Measurements from ENCODE around the gene PIK3CD.
"Not testable (repeated sequence)": the region's sequence is repeated elsewhere in the genome, so short reads cannot be mapped to it uniquely, and the experiment has no call there.

The PIK3CD gene

DNA sequence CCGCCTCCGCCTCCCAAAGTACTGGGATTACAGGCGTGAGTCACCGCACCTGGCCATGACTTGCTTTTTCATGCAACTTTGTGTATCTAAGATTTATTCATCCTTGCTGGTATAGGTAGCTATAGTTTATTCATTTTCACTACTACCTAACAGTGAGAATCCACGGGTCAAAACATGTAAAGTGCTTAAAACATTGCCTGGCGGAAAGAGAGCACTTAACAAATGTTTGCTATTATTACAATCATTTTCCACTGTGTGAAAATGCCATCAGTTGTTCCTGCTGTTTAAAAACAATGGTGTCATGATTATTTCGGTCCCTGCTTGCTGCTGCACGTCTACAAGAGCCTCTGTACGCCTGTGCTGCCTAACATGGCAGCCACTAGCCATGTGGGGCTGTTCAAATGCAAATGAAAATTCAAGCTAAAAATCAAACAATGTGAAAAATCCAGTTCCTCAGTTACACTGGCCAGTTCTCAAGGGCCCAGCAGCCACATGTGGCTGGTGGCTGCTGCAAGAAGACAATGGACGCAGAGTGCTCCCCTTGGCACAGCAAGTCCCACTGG lies 107.1 kb downstream of the PIK3CD start:
- no peak for DNase-seq (ENCODE audit: low read depth)
- TF ChIP-seq, protein P1, sequence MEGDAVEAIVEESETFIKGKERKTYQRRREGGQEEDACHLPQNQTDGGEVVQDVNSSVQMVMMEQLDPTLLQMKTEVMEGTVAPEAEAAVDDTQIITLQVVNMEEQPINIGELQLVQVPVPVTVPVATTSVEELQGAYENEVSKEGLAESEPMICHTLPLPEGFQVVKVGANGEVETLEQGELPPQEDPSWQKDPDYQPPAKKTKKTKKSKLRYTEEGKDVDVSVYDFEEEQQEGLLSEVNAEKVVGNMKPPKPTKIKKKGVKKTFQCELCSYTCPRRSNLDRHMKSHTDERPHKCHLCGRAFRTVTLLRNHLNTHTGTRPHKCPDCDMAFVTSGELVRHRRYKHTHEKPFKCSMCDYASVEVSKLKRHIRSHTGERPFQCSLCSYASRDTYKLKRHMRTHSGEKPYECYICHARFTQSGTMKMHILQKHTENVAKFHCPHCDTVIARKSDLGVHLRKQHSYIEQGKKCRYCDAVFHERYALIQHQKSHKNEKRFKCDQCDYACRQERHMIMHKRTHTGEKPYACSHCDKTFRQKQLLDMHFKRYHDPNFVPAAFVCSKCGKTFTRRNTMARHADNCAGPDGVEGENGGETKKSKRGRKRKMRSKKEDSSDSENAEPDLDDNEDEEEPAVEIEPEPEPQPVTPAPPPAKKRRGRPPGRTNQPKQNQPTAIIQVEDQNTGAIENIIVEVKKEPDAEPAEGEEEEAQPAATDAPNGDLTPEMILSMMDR (IDR thresholded peaks at IDR 0.05; ENCODE audit: control insufficient read depth, extremely low read depth, insufficient read depth), result no peak
- H3K4me3 ChIP-seq (ENCODE audit: low read depth, low read length), result no peak overlapping the region

DNA sequence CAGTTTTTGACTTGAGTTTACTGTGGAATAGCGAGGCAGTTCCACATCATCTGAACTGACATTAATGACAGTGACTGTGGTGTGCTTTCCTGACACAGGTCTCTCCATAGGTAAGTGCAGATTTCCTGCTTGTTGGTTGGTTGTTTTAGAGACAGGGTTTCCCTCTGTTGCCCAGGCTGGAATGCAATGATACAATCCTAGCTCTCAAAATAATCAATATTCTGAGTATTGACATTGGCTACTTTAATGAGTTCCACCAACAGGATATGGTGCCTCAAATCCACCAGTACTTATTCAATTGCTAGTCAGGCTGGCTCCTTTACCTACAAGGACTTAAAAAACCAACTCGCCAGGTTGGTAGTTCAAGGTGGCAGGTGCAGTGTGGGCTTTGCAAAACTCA lies 108.4 kb downstream of the PIK3CD start:
- DNase-seq (ENCODE audit: low read depth), result no peak
- TF ChIP-seq, protein P1 (IDR thresholded peaks at IDR 0.05; ENCODE audit: control insufficient read depth, extremely low read depth, insufficient read depth), result no peak
- no peak overlapping the region for H3K4me3 ChIP-seq (ENCODE audit: low read depth, low read length)

DNA sequence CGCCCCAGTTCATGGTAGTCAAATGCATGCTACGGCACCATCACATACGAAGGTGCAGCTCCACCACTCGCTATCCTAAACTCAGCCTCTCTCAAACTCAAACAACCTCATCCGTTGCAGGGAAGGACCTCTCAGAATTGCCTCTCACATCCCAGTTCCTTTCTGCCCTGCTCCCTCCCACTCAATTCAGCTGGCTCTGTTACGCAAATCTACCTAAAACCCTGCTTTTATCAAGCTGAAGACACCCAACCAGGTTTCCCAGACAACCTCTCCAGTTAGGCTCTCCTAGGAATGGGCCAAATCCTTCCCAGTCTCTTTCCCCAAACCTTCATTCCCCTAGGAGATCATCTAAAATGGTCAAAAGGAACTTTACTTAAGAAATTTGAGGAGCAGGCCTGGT lies 109.3 kb downstream of the PIK3CD start:
- H3K4me3 ChIP-seq (ENCODE audit: low read depth, low read length), result no peak overlapping the region
- no peak for DNase-seq (ENCODE audit: low read depth)
- TF ChIP-seq, protein P1 (IDR thresholded peaks at IDR 0.05; ENCODE audit: control insufficient read depth, extremely low read depth, insufficient read depth), result no peak

DNA sequence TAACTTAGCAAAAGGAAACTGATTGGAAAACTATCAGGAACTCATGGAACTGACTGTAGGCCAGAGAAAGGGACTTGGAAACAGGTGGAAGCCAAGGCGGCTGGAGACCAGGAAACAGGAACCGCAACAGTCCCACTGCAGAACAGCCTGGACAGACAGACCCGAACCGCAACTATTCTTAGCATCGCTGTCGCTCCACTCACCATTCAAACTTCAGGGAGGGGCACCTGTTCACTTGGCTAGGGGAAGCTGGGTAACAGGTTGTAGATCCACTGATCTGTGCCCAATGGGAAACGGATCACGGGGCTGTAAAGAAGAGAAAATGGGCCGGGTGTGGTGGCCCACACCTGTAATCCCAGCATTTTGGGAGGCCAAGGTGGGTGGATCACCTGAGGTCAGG lies 110.3 kb downstream of the PIK3CD start:
- no peak overlapping the region for H3K4me3 ChIP-seq (ENCODE audit: low read depth, low read length)
- no peak for DNase-seq (ENCODE audit: low read depth)
- TF ChIP-seq, protein P1 (IDR thresholded peaks at IDR 0.05; ENCODE audit: control insufficient read depth, extremely low read depth, insufficient read depth), result no peak

DNA sequence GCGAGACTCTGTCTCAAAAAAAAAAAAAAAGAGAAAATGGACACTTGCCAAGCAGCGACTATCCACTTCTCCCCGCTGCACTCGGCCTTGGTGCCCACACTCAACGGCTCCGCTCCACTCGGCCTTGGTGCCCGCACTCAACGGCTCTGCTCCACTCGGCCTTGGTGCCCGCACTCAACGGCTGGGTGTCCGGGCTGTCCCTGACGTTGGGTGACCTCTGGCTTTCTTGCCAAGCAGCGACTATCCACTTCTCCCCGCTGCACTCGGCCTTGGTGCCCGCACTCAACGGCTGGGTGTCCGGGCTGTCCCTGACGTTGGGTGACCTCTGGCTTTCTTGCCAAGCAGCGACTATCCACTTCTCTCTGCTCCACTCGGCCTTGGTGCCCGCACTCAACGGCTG lies 110.9 kb downstream of the PIK3CD start:
- not testable (repeated sequence) for H3K4me3 ChIP-seq (ENCODE audit: low read depth, low read length); DNase-seq (ENCODE audit: low read depth)

DNA sequence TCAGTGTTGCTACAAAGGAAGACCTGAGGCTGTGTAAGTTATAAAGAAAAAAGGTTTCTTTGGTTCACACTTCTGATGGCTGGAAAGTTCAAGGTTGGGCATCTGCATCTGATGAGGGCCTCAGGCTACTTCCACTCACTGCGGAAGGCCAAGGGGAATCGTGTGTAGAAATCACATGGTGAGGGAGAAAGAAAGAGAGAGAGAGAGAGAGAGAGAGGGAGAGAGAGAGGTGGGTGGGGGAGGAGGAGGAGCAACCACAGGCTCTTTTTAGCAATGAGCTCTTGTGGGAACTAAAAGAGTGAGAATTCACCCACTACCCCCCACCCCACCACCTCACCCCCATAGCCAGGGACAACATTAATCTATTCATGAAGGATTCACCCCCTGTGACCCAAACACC lies 112.4 kb downstream of the PIK3CD start:
- no peak for DNase-seq (ENCODE audit: low read depth)
- no peak overlapping the region for H3K4me3 ChIP-seq (ENCODE audit: low read depth, low read length)
- TF ChIP-seq, protein P1 (IDR thresholded peaks at IDR 0.05; ENCODE audit: control insufficient read depth, extremely low read depth, insufficient read depth), result no peak

DNA sequence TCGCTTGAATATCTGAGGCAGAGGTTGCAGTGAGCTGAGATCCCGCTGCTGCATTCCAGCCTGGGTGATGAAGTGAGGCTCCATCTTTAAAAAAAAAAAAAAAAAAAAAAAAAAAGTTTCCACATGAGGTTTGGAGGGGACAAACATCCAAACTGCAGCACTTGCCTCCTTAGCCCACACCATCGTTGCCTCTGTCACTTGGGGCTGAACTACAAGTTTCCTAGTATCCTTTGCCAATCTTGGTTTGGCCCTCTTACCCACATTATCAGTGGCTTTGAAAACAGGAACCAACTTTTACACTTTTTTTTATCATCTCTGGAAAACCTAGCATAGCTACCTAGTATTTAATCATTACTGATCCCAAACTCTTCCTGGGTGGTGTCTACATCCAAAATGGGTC lies 113.0 kb downstream of the PIK3CD start:
- TF ChIP-seq, protein P1 (IDR thresholded peaks at IDR 0.05; ENCODE audit: control insufficient read depth, extremely low read depth, insufficient read depth), result no peak
- H3K4me3 ChIP-seq (ENCODE audit: low read depth, low read length), result no peak overlapping the region
- no peak for DNase-seq (ENCODE audit: low read depth)

All from LNCaP clone FGC (cell line).